Testis (tissue), 2 donors: ENCODE results near the gene STX12.

Experiments used
- POLR2A ChIP-seq: fragments of 450-650 bp; IDR thresholded peaks from one replicate; pipeline ENCODE4 v1.6.1; 2017; ENCODE audit warnings: antibody characterized with exemption, mild to moderate bottlenecking, moderate library complexity
- TF ChIP-seq, protein P1 (sequence below), 3 experiments: fragments of 450-650 bp in 2 of 3; fragments of 200-600 bp in 1 of 3; sonication (generic) in 1 of 3; IDR thresholded peaks; one replicate each; pipeline ENCODE4 v1.5.1; 2016 to 2019; ENCODE audit warnings: antibody characterized with exemption in 3 of 3, mild to moderate bottlenecking in 2 of 3, moderate library complexity in 1 of 3

DNA sequence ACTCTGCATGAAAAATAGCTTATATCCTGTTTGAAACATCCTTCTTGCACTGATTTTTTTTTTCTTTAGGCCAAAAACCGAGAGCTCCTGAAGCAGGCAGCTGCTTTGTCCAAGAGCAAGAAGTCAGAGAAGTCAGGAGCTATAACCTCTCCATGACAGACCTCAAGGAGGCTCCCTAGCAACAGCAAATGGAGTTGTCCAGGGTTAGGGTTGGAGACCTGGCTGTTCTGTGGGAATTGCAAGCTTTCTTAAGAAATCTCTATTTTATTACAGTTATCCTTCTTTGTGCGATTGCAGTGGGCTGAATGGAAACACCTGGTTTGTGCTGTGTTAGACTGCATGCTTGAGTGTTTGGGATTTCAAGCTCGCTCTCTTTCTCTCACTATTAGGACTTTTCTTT, 12.6 kb upstream of the STX12 start:
- TF ChIP-seq, protein P1, sequence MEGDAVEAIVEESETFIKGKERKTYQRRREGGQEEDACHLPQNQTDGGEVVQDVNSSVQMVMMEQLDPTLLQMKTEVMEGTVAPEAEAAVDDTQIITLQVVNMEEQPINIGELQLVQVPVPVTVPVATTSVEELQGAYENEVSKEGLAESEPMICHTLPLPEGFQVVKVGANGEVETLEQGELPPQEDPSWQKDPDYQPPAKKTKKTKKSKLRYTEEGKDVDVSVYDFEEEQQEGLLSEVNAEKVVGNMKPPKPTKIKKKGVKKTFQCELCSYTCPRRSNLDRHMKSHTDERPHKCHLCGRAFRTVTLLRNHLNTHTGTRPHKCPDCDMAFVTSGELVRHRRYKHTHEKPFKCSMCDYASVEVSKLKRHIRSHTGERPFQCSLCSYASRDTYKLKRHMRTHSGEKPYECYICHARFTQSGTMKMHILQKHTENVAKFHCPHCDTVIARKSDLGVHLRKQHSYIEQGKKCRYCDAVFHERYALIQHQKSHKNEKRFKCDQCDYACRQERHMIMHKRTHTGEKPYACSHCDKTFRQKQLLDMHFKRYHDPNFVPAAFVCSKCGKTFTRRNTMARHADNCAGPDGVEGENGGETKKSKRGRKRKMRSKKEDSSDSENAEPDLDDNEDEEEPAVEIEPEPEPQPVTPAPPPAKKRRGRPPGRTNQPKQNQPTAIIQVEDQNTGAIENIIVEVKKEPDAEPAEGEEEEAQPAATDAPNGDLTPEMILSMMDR (IDR thresholded peaks at IDR 0.05) = no peak
- TF ChIP-seq POLR2A = no peak
